ENCODE data around the gene CBY1.
A peak's percentile ranks its signal among the peaks of the same experiment; 100 is the strongest.

Gene CBY1

GRCh38 chr22:38700789-38701628 lies 44.6 kb downstream of the CBY1 start, which contains the start of gene JOSD1:
TSS of gene JOSD1 (minus strand) at chr22:38700943. CDS start at chr22:38699987, 956 bp downstream.
- peak; percentile 94 for DNase-seq (ENCODE audit: low spot score)

GRCh38 chr22:38704654-38705234 lies 48.3 kb downstream of the CBY1 start:
- DNase-seq (ENCODE audit: low spot score): no peak

GRCh38 chr22:38705235-38706100 lies 49.0 kb downstream of the CBY1 start, which contains the start of gene GTPBP1:
TSS of gene GTPBP1 (plus strand) at chr22:38705944. CDS start at chr22:38705956, 12 bp downstream.
- peak; percentile 100 for DNase-seq (ENCODE audit: low spot score)

- peak; percentile 44 for DNase-seq (ENCODE audit: low spot score)
Measured at GRCh38 chr22:38706101-38706900, 49.9 kb downstream of the CBY1 start.

- no peak for DNase-seq (ENCODE audit: low spot score)
Measured at GRCh38 chr22:38706901-38707195, 50.4 kb downstream of the CBY1 start.

- peak; percentile 79 for DNase-seq (ENCODE audit: low spot score)
Measured at GRCh38 chr22:38707346-38707745, 50.9 kb downstream of the CBY1 start.

- no peak for DNase-seq (ENCODE audit: low spot score)
Measured at GRCh38 chr22:38707984-38708383, 51.5 kb downstream of the CBY1 start.

GRCh38 chr22:38709306-38709705 lies 52.9 kb downstream of the CBY1 start:
- DNase-seq (ENCODE audit: low spot score): no peak

GRCh38 chr22:38710351-38710750 lies 53.9 kb downstream of the CBY1 start:
- DNase-seq (ENCODE audit: low spot score): no peak

- peak; percentile 39 for DNase-seq (ENCODE audit: low spot score)
Measured at GRCh38 chr22:38710866-38711265, 54.4 kb downstream of the CBY1 start.

GRCh38 chr22:38712486-38713207 lies 56.2 kb downstream of the CBY1 start:
- no peak for DNase-seq (ENCODE audit: low spot score)

GRCh38 chr22:38713921-38714320 lies 57.5 kb downstream of the CBY1 start:
- DNase-seq (ENCODE audit: low spot score): no peak

- DNase-seq (ENCODE audit: low spot score): no peak
Measured at GRCh38 chr22:38715176-38715764, 58.8 kb downstream of the CBY1 start.

GRCh38 chr22:38715852-38716251 lies 59.4 kb downstream of the CBY1 start:
- DNase-seq (ENCODE audit: low spot score): no peak

- no peak for DNase-seq (ENCODE audit: low spot score)
Measured at GRCh38 chr22:38716271-38716670, 59.8 kb downstream of the CBY1 start.

GRCh38 chr22:38716826-38717225 lies 60.4 kb downstream of the CBY1 start:
- DNase-seq (ENCODE audit: low spot score): no peak

GRCh38 chr22:38717244-38717643 lies 60.8 kb downstream of the CBY1 start:
- no peak for DNase-seq (ENCODE audit: low spot score)

- peak; percentile 89 for DNase-seq (ENCODE audit: low spot score)
Measured at GRCh38 chr22:38718414-38718813, 62.0 kb downstream of the CBY1 start.

GRCh38 chr22:38719196-38719595 lies 62.8 kb downstream of the CBY1 start:
- no peak for DNase-seq (ENCODE audit: low spot score)

GRCh38 chr22:38720350-38720749 lies 63.9 kb downstream of the CBY1 start:
- peak; percentile 67 for DNase-seq (ENCODE audit: low spot score)

GRCh38 chr22:38721551-38721950 lies 65.1 kb downstream of the CBY1 start:
- DNase-seq (ENCODE audit: low spot score): no peak

Data from kidney tubule cell (primary cell).